Endothelial cell of umbilical vein (primary cell): ENCODE data around the gene CD63. TPM values are rescaled to one million over a fixed set of nuclear protein-coding genes. Genes with fewer than 3 reads are reported as not detected.

ENCODE experiments used
- BruUV-seq: library from RNA; stranded (reverse); fragments of 400-500 nt; replicated peaks from 2 replicates; lab custom pipeline; 2021; lab: Mats Ljungman, UMichigan
- CTCF ChIA-PET: fragments of 300-600, 350-600 bp; sonication (Branson Sonifier 250); formaldehyde crosslinking; loops from one replicate; lab custom pipeline; 2021; ENCODE audit warnings: antibody characterized with exemption, inconsistent platforms; lab: Charles Lee
- POLR2A ChIA-PET: fragments of 300-600, 350-600 bp; sonication (Branson Sonifier 250); formaldehyde crosslinking; loops from one replicate; lab custom pipeline; 2021; ENCODE audit warnings: antibody characterized with exemption, inconsistent platforms; lab: Charles Lee
- DNase-seq: peaks from one replicate; pipeline ENCODE4 v3.0.0-alpha.2; 2011; ENCODE audit warnings: low read depth, low spot score
- FAIRE-seq: peaks from 2 replicates; lab custom pipeline; 2011; peaks lifted over from hg19 to GRCh38; lab: Jason Lieb, UNC
- H2AFZ ChIP-seq: 2 replicates; pipeline ENCODE4 v1.6.0; 2012; ENCODE audit warnings: low read depth, low read length, control low read depth, inconsistent platforms
- H3K27ac ChIP-seq: 2 replicates; pipeline ENCODE4 v1.5.1; 2011; ENCODE audit warnings: low read depth, mild to moderate bottlenecking, control low read depth, low read length, moderate library complexity; ENCODE audit not compliant: insufficient read depth
- H3K27me3 ChIP-seq, 2 experiments: 2 replicates each; pipeline versions ENCODE4 v1.6.0 to v1.6.1; 2011; ENCODE audit warnings: low read length in 2 of 2, mixed read lengths in 1 of 2; ENCODE audit not compliant: control insufficient read depth in 2 of 2, insufficient read depth in 2 of 2
- H3K36me3 ChIP-seq, 2 experiments: 2 replicates in 1 of 2; 3 replicates in 1 of 2; pipeline ENCODE4 v1.5.1; 2011; ENCODE audit warnings: low read length in 2 of 2, mild to moderate bottlenecking in 1 of 2, moderate library complexity in 1 of 2; ENCODE audit not compliant: control insufficient read depth in 2 of 2, insufficient read depth in 2 of 2; ENCODE audit errors: extremely low read depth in 1 of 2
- H3K4me1 ChIP-seq: 3 replicates; pipeline ENCODE4 v1.5.1; 2011; ENCODE audit warnings: mild to moderate bottlenecking, low read length; ENCODE audit not compliant: control insufficient read depth, insufficient read depth; ENCODE audit errors: extremely low read depth
- H3K4me2 ChIP-seq: 2 replicates; pipeline ENCODE4 v1.6.1; 2011; ENCODE audit warnings: low read length, control low read depth, mixed read lengths; ENCODE audit not compliant: insufficient read depth
- H3K4me3 ChIP-seq, 3 experiments: fragments of 200-600 bp in 1 of 3; sonication (generic), shearing (Covaris generic) in 1 of 3; replicated peaks in 1 of 3; 2 replicates each; pipeline ENCODE4 v1.5.1; 2011 to 2016; ENCODE audit warnings: control low read depth in 3 of 3, low read length in 3 of 3, mild to moderate bottlenecking in 2 of 3, inconsistent platforms in 1 of 3, low read depth in 1 of 3, moderate library complexity in 1 of 3; ENCODE audit not compliant: insufficient read depth in 1 of 3
- H3K79me2 ChIP-seq: 2 replicates; pipeline ENCODE4 v1.6.0; 2012; ENCODE audit warnings: low read length, inconsistent platforms; ENCODE audit not compliant: control insufficient read depth, insufficient read depth
- H3K9ac ChIP-seq: replicated peaks from 2 replicates; pipeline ENCODE3; 2011; ENCODE audit warnings: low read length, control low read depth; ENCODE audit not compliant: insufficient read depth; ENCODE audit errors: extremely low read depth
- H3K9me1 ChIP-seq: replicated peaks from 3 replicates; pipeline ENCODE4 v1.6.0; 2011; ENCODE audit warnings: mild to moderate bottlenecking, low read length; ENCODE audit not compliant: control insufficient read depth, insufficient read depth; ENCODE audit errors: extremely low read depth
- H3K9me3 ChIP-seq: replicated peaks from 2 replicates; pipeline ENCODE4 v1.5.1; 2012; ENCODE audit warnings: low read length, inconsistent platforms; ENCODE audit not compliant: control insufficient read depth, insufficient read depth
- H4K20me1 ChIP-seq: replicated peaks from 2 replicates; pipeline ENCODE3; 2011; ENCODE audit warnings: mild to moderate bottlenecking, low read length; ENCODE audit not compliant: control insufficient read depth, insufficient read depth; ENCODE audit errors: extremely low read depth
- EZH2 ChIP-seq: IDR thresholded peaks from 2 replicates; pipeline ENCODE4 v1.6.1; 2012; ENCODE audit warnings: borderline replicate concordance, low read depth, mild to moderate bottlenecking, moderate library complexity, low read length, inconsistent platforms; ENCODE audit not compliant: severe bottlenecking
- FOS ChIP-seq: IDR thresholded peaks from 2 replicates; pipeline ENCODE4 v1.6.1; 2011; ENCODE audit warnings: mild to moderate bottlenecking, low read length, moderate library complexity, borderline replicate concordance; ENCODE audit not compliant: insufficient read depth
- GATA2 ChIP-seq: IDR thresholded peaks from 2 replicates; pipeline ENCODE4 v1.7.0; 2011; ENCODE audit warnings: low read depth, mild to moderate bottlenecking, moderate library complexity, mixed read lengths, low read length; ENCODE audit not compliant: insufficient read length, insufficient read depth
- JUN ChIP-seq: IDR thresholded peaks from 2 replicates; pipeline ENCODE4 v1.6.1; 2011; ENCODE audit warnings: borderline replicate concordance, low read depth; ENCODE audit not compliant: insufficient read length, insufficient read depth
- MYC ChIP-seq: IDR thresholded peaks from one replicate; pipeline ENCODE4 v1.6.1; 2011; ENCODE audit warnings: mild to moderate bottlenecking, low read depth, low read length
- POLR2A ChIP-seq: IDR thresholded peaks from 2 replicates; pipeline ENCODE4 v1.6.1; 2012; ENCODE audit warnings: low read depth, mild to moderate bottlenecking, control low read depth, low read length
- POLR2AphosphoS5 ChIP-seq: IDR thresholded peaks from 2 replicates; pipeline ENCODE4 v1.6.1; 2012; ENCODE audit warnings: low read depth, mild to moderate bottlenecking, control low read depth, low read length, moderate library complexity; ENCODE audit not compliant: insufficient read depth
- dilution Hi-C: fragments of 300-500 bp; cut with MboI; formaldehyde crosslinking; loops from one replicate; pipeline ENCODE4 v1.15.0; 2019; ENCODE audit warnings: low sequenced_read_pairs; ENCODE audit not compliant: extremely low pct_ligation_motif_present
- intact Hi-C: fragments of 100-400 bp; cut with micrococcal nuclease; formaldehyde crosslinking; loops from one replicate; pipeline ENCODE4 v1.10.0; 2022
- polyA plus RNA-seq, 4 experiments: library from polyadenylated mRNA; depleted of rRNA in 3 of 4; stranded (reverse) in 3 of 4; unstranded in 1 of 4; fragments of >200 nt; gene quantifications; 2 replicates each; pipeline versions ENCODE4 v1.2.1 to v1.2.3, GENCODE V29; 2011 to 2012; ENCODE audit warnings: missing spikeins in 1 of 4
- total RNA-seq: library from RNA; stranded (reverse); gene quantifications from 2 replicates; pipeline ENCODE4 v1.2.3, GENCODE V29; 2021
- TF ChIP-seq, protein P1 (sequence below): IDR thresholded peaks from 2 replicates; pipeline ENCODE4 v1.6.1; 2011; ENCODE audit not compliant: insufficient read depth, insufficient read length
- TF ChIP-seq, protein P2 (sequence below), 2 donors: IDR thresholded peaks; 1 replicate in 1 of 2; 2 replicates in 1 of 2; pipeline ENCODE4 v1.5.1; 2011; ENCODE audit warnings: low read length in 2 of 2, mild to moderate bottlenecking in 2 of 2, moderate library complexity in 2 of 2, control low read depth in 1 of 2, inconsistent platforms in 1 of 2, low read depth in 1 of 2; ENCODE audit not compliant: insufficient read depth in 1 of 2; ENCODE audit errors: extremely low read depth in 1 of 2

Gene CD63
- total and polyA plus RNA-seq, 2 donors (not counting 3 experiments of a cell fraction or from before 2014, with no cell fraction given), result 1,054 to 1,429 TPM

- DNase-seq (no peak), FAIRE-seq (no peak)
- Histone ChIP-seq H3K27me3 (no peaks in the 10 kb centered on the region), H3K79me2 (peaks cover 29% of the 10 kb centered on the region), H3K36me3 (peaks cover 13 to 27% of the 10 kb centered on the region in 2 experiments), H3K27ac (no peak overlapping the region), H4K20me1 (no peaks in the 10 kb centered on the region), H3K9me1 (no peaks in the 10 kb centered on the region), H3K9ac (no peak overlapping the region), H3K4me1 (peaks cover 17% of the 10 kb centered on the region), H3K4me3 (no peak overlapping the region), H3K4me2 (no peak overlapping the region), H2AFZ (no peak overlapping the region), H3K9me3 (no peaks in the 10 kb centered on the region)
- dilution Hi-C loops (no loop called here), intact Hi-C loops (loop anchor here (1.0 to 5.0 kb wide), 2 partner anchors 14 to 536 kb away; no protein-coding TSS in a partner anchor)
- ChIA-PET CTCF (interaction anchor here (11.1 kb wide), 1 partner anchor 14 kb away, joined by 151 read pairs; no protein-coding TSS in a partner anchor), POLR2A (no interaction called here)
- TF ChIP-seq EZH2 (no peak), MYC (no peak), FOS (no peak), POLR2A (no peak), GATA2 (no peak), POLR2AphosphoS5 (no peak), JUN (no peak)
- TF ChIP-seq, protein P1, sequence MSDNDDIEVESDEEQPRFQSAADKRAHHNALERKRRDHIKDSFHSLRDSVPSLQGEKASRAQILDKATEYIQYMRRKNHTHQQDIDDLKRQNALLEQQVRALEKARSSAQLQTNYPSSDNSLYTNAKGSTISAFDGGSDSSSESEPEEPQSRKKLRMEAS, result no peak
- TF ChIP-seq, protein P2, sequence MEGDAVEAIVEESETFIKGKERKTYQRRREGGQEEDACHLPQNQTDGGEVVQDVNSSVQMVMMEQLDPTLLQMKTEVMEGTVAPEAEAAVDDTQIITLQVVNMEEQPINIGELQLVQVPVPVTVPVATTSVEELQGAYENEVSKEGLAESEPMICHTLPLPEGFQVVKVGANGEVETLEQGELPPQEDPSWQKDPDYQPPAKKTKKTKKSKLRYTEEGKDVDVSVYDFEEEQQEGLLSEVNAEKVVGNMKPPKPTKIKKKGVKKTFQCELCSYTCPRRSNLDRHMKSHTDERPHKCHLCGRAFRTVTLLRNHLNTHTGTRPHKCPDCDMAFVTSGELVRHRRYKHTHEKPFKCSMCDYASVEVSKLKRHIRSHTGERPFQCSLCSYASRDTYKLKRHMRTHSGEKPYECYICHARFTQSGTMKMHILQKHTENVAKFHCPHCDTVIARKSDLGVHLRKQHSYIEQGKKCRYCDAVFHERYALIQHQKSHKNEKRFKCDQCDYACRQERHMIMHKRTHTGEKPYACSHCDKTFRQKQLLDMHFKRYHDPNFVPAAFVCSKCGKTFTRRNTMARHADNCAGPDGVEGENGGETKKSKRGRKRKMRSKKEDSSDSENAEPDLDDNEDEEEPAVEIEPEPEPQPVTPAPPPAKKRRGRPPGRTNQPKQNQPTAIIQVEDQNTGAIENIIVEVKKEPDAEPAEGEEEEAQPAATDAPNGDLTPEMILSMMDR (IDR thresholded peaks at IDR 0.05; ENCODE audit: extremely low read depth in 1 of 2, insufficient read depth in 1 of 2, low read depth in 1 of 2, low read length in 2 of 2), result no peak
- BruUV-seq, result no TSS peak
Measured at GRCh38 chr12:55723516-55724225, 5.1 kb downstream of the CD63 start.
